Measurements from ENCODE around the gene NEK10. TPM values are rescaled to one million over a fixed set of nuclear protein-coding genes. Genes with fewer than 3 reads are reported as not detected.

NEK10 gene
- total RNA-seq, 2 experiments from 2014 or later = 0.28 to 1.3 TPM

DNA sequence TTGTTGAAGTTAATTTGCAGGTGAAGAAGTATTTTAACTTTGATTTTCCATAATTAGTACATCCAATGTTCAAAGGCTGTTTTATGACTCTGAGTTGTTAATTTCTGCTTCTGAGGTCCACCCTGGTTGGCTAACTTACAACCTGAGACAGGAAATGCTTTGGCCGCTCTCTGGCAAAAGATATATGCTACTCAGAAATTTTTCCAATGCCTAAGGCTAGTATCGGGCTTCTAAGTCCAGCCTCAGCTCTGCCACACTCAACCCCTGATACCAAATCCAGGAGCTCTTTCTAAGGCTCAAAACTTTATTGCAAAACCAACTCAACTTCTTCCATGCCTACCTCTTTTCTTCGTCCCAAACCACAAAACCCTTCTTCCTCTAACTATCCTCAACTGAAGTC is 192.9 kb downstream of the NEK10 start:
- no peaks in the 10 kb centered on the region for H3K79me2 ChIP-seq (ENCODE audit: insufficient read depth, low read depth, low read length)
- no peak for TF ChIP-seq EZH2phosphoT487 (IDR thresholded peaks at IDR 0.05; ENCODE audit: borderline replicate concordance, low read depth, low read length)
- TF ChIP-seq, protein P1, sequence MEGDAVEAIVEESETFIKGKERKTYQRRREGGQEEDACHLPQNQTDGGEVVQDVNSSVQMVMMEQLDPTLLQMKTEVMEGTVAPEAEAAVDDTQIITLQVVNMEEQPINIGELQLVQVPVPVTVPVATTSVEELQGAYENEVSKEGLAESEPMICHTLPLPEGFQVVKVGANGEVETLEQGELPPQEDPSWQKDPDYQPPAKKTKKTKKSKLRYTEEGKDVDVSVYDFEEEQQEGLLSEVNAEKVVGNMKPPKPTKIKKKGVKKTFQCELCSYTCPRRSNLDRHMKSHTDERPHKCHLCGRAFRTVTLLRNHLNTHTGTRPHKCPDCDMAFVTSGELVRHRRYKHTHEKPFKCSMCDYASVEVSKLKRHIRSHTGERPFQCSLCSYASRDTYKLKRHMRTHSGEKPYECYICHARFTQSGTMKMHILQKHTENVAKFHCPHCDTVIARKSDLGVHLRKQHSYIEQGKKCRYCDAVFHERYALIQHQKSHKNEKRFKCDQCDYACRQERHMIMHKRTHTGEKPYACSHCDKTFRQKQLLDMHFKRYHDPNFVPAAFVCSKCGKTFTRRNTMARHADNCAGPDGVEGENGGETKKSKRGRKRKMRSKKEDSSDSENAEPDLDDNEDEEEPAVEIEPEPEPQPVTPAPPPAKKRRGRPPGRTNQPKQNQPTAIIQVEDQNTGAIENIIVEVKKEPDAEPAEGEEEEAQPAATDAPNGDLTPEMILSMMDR (conservative IDR thresholded peaks at IDR 0.05; ENCODE audit: low read length) = no peak
- ChIA-PET CTCF (ENCODE audit: unreplicated experiment) (no interaction called here), POLR2A (interaction anchor here (0.9 kb wide), 1 partner anchor 10 kb away, joined by 3 read pairs; no protein-coding TSS in a partner anchor)
- H3K27ac ChIP-seq (ENCODE audit: low read depth, low read length, poor library complexity, severe bottlenecking) = no peak overlapping the region
- H3K4me2 ChIP-seq (ENCODE audit: low read length) = no peak overlapping the region
- H4K20me1 ChIP-seq (ENCODE audit: insufficient read depth, low read length) = no peaks in the 10 kb centered on the region
- intact Hi-C loops (cut with micrococcal nuclease; ENCODE audit: unreplicated experiment) = no loop called here
- H3K4me1 ChIP-seq (ENCODE audit: insufficient read depth, low read length, poor library complexity, severe bottlenecking) = no peaks in the 10 kb centered on the region
- no peaks in the 10 kb centered on the region for H3K9me3 ChIP-seq (ENCODE audit: low read length)
- H3K4me3 ChIP-seq (ENCODE audit: low read depth, low read length, poor library complexity, severe bottlenecking) = no peak overlapping the region
- no peak overlapping the region for H2AFZ ChIP-seq (ENCODE audit: low read length)
- no peaks in the 10 kb centered on the region for H3K36me3 ChIP-seq (ENCODE audit: insufficient read depth, low read length)
- no TSS peak for BruUV-seq (replicated peaks)
- H3K9me2 ChIP-seq (ENCODE audit: insufficient read depth, low read length) = no peaks in the 10 kb centered on the region
- no peak for DNase-seq (ENCODE audit: low spot score)

- no peaks in the 10 kb centered on the region for H3K9me3 ChIP-seq (ENCODE audit: low read length)
- no peak for DNase-seq (ENCODE audit: low spot score)
- no peak overlapping the region for H3K27ac ChIP-seq (ENCODE audit: low read depth, low read length, poor library complexity, severe bottlenecking)
- H3K4me1 ChIP-seq (ENCODE audit: insufficient read depth, low read length, poor library complexity, severe bottlenecking) = no peaks in the 10 kb centered on the region
- ChIA-PET CTCF (ENCODE audit: unreplicated experiment) (no interaction called here), POLR2A (interaction anchor here (1.2 kb wide), 1 partner anchor 10 kb away, joined by 3 read pairs; no protein-coding TSS in a partner anchor)
- BruUV-seq (replicated peaks) = no TSS peak
- no peak overlapping the region for H2AFZ ChIP-seq (ENCODE audit: low read length)
- intact Hi-C loops (cut with micrococcal nuclease; ENCODE audit: unreplicated experiment) = no loop called here
- H4K20me1 ChIP-seq (ENCODE audit: insufficient read depth, low read length) = no peaks in the 10 kb centered on the region
- TF ChIP-seq, protein P1 (conservative IDR thresholded peaks at IDR 0.05; ENCODE audit: low read length) = no peak
- no peak for TF ChIP-seq EZH2phosphoT487 (IDR thresholded peaks at IDR 0.05; ENCODE audit: borderline replicate concordance, low read depth, low read length)
- no peaks in the 10 kb centered on the region for H3K9me2 ChIP-seq (ENCODE audit: insufficient read depth, low read length)
- H3K79me2 ChIP-seq (ENCODE audit: insufficient read depth, low read depth, low read length) = no peaks in the 10 kb centered on the region
- no peak overlapping the region for H3K4me2 ChIP-seq (ENCODE audit: low read length)
- H3K4me3 ChIP-seq (ENCODE audit: low read depth, low read length, poor library complexity, severe bottlenecking) = no peak overlapping the region
- no peaks in the 10 kb centered on the region for H3K36me3 ChIP-seq (ENCODE audit: insufficient read depth, low read length)
Measured at GRCh38 chr3:27174530-27174929, 194.7 kb downstream of the NEK10 start.

- Histone ChIP-seq H3K4me1 (ENCODE audit: insufficient read depth, low read length, poor library complexity, severe bottlenecking) (no peaks in the 10 kb centered on the region), H3K79me2 (ENCODE audit: insufficient read depth, low read depth, low read length) (no peaks in the 10 kb centered on the region), H3K4me2 (ENCODE audit: low read length) (no peak overlapping the region), H3K9me3 (ENCODE audit: low read length) (no peaks in the 10 kb centered on the region), H4K20me1 (ENCODE audit: insufficient read depth, low read length) (no peaks in the 10 kb centered on the region), H3K4me3 (ENCODE audit: low read depth, low read length, poor library complexity, severe bottlenecking) (no peak overlapping the region), H3K9me2 (ENCODE audit: insufficient read depth, low read length) (no peaks in the 10 kb centered on the region), H3K27ac (ENCODE audit: low read depth, low read length, poor library complexity, severe bottlenecking) (no peak overlapping the region), H2AFZ (ENCODE audit: low read length) (no peak overlapping the region), H3K36me3 (ENCODE audit: insufficient read depth, low read length) (no peaks in the 10 kb centered on the region)
- TF ChIP-seq, protein P1 (conservative IDR thresholded peaks at IDR 0.05; ENCODE audit: low read length) = no peak
- no peak for TF ChIP-seq EZH2phosphoT487 (IDR thresholded peaks at IDR 0.05; ENCODE audit: borderline replicate concordance, low read depth, low read length)
- DNase-seq (ENCODE audit: low spot score) = no peak
- ChIA-PET POLR2A (interaction anchor here (0.6 kb wide), 1 partner anchor 20 kb away, joined by 3 read pairs; no protein-coding TSS in a partner anchor), CTCF (ENCODE audit: unreplicated experiment) (no interaction called here)
- intact Hi-C loops (cut with micrococcal nuclease; ENCODE audit: unreplicated experiment) = no loop called here
- BruUV-seq (replicated peaks) = no TSS peak
Measured at GRCh38 chr3:27171113-27171512, 198.1 kb downstream of the NEK10 start.

Measured in OCI-LY7 (cell line).